ENCODE results near the gene BCDIN3D.

The BCDIN3D gene

DNA sequence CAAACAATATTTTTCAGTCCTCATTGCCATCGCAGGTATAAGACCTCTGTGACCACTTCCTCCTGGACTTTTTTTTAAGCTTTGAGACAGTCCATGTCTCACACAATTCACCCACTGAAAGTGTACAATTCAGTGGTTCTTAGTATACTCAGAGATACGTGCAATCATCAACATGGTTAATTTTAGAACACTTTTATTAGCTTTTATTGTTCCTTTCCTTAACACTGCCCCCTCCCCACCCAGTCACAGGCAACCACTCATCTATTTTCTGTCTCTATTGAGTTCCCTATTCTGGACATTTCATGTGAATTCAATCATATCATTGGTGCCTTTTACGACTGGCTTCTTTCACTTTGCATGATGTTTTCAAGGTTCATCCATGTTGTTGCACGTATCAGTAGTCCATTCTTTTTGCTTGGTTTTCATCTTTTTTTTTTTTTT, 30.9 kb downstream of the BCDIN3D start:
- no peak for DNase-seq

DNA sequence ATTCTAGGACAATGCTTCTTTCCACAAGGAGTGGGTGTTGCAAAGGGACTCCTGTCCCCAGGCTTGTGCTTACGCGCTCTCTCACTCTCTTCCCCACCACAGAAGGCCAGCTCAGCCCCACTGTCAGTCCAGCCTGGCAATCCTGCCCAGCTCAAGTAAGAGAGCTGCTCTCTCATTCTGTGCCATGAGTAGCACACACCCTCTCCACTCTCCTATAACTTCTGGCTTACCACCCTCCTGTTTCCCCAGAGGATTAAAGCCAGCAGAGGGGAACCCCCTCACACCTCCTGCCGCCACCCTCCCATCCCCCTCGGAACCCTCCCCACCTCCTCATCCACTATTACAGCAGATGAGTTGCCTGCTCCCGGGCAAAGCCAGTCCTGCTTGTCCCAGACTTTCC, 31.8 kb downstream of the BCDIN3D start:
- no peak for DNase-seq

DNA sequence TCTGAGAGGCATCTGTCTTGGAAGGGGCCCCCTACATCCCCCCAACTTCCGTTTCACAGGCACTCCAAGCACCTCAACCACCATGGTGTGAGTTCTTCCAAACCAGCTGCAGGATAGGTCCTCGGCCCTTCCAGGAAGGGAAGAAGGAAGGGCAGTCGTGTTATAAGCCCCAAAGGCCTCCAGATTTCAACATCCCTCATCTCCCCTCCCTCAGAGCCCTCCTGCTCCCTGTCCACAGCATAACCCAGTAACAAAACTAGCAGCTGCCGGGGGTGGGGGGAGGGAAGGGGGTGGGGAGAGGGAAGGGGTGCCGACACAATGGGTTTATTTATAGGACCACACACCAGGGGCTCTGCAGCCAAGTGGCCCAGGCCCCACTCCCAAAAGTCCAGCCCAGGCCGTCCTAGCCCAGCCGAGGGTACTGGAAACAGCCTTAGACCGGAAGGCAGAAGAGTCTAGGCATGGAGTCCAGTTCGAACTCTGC, 33.0 kb downstream of the BCDIN3D start:
- DNase-seq, result no peak

DNA sequence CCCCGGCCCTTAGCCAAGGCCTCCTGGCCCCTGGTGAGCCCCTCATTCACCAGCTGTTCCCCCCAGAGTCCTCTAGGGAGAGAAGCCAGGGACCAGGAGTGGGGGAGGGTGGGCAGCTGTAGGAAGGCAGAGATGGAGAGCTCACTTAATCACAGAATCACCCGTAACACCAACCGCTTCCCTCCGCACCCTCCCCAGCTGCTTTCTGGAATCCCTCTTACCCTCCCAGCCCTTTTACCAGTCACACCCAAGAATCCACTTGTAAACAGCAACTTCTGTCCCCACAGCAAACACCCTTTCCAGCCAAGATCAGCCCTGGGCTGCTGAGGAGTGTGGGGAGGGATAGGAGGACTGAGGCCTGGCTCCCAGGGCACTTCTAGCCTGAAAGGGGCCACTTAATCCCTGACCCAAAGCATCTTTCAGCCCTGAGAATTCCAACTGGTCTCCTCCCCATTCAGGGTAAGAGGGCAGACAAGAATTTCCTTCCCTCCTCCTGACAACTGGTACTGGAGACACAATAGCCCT, 33.5 kb downstream of the BCDIN3D start:
- DNase-seq, result no peak

GRCh38 chr12:49808686-49809380, 34.1 kb downstream of the BCDIN3D start:
- no peak for DNase-seq

DNA sequence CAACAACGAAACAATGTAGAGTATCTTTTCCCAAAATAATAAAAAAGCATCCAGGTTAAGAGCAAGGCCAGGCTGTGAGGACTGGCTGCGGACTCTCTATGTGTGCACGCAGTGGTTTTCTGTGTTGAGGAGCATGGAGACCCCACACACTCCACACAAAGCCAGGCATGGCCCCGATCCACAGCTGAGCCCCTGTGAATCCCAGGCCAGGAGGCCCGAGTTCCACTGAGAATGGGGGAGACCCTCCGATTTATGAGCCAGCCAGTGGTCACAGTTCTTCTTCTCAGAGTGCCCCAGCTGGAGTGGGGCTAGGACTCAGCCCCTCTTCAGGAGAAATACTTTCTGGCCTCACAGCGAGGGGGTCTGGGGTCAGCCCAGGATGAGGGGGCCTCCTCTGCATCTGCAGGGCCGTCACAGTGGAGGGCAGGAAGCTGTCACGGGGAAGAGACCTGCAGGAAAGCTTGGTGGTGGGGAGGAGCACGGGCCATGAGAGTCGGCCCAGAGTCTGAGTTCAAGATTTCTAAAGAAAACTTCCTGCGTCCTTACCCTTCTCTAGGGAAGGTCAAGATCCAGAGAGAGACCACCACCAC, 34.8 kb downstream of the BCDIN3D start:
- DNase-seq, result no peak

- no peak for DNase-seq
These were observed 36.0 kb downstream of the BCDIN3D start for GRCh38 chr12:49806877-49807276.

DNA sequence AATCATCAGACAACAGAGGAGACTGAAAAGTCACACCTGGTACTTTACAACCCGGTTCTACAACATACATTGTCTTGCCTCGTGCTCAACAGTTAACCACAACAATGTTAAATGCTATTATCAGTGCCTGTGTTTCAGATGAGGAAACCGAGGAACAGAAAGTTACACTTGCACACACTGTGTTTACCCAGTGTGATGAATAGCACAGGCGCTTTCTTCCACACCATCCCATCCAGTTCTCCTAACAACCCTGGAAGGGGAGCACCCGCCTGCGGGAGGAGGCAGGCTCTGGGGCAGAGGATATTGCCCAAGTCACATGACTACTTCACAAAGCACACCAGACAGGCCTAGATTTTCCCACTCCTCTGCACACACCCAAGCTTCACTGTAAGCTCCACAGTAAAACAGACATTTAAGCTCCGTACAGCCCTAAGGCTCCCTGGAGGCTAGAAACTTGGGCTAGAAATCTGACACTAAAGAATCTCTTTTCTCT, 36.5 kb downstream of the BCDIN3D start:
- no peak for DNase-seq

DNA sequence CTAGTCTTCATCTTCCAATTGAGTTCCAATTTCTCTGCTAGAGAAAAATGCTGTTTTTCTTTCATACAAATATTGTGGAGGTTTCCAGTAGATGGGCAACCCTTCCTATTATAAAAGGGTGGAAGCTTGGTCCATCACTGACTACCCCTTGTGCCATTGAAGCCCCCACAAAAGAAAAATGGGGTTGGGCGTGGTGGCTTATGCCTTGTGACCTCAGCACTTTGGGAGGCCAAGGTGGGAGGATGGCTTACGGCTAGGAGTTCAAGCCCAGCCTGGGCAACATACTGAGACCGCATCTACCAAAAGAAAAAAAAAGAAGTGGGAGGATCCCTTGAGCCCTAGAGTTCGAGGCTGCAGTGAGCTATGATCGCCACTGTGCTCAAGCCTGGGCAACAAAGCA, 37.5 kb downstream of the BCDIN3D start:
- DNase-seq, result no peak

DNA sequence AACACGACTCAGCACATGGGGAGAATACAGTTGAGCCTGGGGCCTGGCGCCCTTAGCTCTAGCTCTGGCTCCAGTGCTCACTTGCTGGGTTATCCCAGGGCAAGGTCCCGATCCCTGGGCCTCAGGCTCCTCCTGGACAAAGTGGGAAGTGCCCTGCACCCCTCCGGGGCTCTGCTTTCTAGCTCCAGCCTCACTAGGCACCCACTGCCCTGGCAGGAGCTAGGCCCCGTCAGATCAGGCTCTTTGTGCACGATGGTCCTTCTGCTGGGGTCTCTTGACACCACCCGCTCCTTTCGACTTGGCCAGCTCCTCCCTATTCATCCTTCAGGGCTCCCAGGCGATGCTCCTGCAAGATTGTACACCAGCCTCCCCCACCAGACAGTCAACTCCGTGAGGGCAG, 38.1 kb downstream of the BCDIN3D start:
- no peak for DNase-seq

GRCh38 chr12:49803693-49804450, 39.0 kb downstream of the BCDIN3D start:
- no peak for DNase-seq

DNA sequence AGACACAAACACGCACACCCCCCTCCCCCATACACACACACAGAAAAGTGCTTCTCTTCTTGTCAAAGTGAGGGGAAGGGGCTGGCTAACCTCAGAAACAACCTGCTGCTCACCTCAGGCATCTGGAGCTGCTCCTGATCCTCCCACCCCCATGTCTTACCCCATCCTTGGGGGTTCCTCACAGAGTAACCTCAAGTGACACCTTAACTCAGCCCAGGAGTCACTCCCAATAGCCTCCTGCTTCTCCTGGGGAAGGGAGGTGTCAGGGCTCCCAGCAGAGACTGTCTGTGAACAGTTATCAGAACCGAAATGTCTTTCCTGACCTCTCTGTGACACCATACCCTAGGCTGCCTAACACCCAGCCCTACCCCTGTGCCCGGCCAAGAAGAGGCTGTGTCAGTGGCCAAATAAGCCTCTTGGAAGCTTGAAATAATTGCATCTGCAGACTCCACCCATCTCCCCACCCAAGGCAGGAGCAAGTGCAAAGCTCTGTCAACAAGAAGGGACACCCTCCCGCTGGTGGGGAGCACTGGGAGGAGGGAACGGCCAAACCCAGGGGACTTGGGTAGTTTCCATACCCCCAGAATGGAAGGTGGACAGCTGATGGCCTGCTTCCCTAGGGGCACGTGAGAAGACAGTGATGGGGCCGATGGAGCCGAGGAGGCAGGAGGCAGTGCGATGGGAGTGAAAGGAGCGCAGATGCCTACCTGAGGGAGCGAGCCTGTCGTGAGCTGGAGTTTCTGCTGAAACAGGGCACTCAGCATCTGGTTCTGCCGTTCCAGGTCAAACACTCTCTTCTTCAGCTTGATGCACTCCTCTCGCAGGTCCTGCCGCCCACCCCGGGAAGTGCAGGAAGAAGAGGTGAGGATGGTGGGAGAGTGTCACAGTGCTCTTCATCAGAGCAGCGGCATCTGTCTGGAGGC, 41.5 kb downstream of the BCDIN3D start:
- DNase-seq, result no peak

DNA sequence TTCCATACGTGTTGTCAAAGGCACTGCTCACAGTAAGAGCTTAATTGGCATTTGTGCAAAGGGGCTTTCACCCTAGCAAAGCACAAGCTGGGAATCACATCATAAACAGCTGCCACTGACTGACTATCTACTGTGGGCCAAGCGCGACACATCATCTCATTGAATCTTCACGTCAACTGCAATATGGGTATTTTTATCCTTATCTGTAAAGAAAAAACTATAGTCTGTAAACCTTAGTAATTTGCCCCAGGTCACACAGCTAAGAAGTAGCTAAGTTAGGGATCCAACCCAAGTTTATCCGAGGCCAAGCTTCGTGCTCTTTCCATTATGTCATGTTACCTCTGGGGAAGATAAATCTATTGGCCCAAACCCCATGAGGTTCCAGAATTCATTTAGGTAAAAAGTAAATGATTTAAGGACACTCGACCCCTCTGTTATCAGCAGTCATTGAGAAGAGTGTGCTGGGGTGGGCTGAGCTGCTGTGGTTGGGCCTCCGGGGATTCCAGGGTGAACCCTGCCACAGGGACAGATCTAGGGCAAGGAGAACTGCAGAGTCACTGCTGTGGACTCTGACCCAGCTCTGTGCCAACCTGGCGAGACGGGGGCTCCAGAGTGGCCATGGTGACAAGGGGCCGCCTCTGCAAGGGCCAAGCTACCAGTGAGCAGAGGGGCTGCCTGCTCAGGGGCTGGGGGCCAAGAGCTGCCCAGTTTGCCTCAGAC, 42.3 kb downstream of the BCDIN3D start:
- DNase-seq, result no peak

DNA sequence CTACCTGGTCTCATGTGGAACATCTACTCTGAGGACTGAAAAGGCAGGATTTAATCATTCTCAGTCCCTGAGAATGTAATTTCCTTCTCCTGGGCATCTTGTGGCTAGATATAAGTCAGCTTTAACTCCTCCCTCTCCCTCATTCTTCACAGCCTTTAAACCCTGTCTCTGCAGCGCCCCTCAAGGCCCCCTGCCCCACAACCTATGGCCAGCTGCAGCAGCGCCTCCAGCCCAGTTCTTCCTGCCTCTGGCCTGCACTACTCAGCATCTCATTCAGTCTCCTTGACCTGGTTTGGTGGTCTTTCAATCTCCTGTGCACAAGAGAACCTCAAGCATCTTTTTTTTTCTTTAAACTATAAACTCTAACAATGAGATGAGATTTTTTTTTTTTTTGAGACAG, 44.0 kb downstream of the BCDIN3D start:
- DNase-seq, result no peak

DNA sequence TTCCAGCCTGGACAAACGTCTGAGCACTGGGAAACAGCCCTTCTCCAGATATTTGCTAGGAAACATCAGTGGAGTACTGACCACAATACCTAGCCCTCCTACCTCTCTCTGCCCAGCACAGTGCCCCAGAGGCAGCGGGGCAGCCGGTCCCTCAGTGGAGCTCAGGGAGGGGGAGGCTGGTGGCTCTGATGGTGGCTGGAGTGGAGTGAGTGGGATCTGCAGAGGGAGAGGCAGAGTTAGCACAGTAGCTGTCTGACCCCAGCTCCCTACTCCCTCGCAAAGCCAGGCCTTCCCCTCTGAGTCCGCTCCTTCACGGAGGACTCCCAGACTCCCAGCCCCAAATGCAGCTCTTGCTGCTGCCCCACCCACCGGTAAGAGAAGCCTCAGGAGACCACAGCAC, 44.7 kb downstream of the BCDIN3D start:
- DNase-seq, result no peak

DNA sequence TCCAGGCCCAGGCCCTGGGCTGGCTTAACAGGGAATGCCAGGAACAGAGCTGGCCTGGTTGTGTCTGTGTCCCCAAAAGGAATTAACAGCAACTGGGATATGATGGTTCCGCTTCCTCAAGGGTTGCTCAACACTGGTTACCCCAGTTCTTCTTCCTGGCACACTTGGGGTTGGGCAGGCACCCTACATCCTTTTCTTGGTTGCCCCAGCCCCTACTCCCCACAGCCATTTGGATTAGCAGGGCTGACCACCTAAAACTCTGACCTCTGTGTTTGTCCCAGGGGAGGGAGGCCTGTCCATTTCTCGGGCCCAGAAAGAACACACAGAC, 45.5 kb downstream of the BCDIN3D start:
- DNase-seq, result no peak

- DNase-seq, result no peak
These were observed 46.1 kb downstream of the BCDIN3D start for GRCh38 chr12:49796606-49797448.

- no peak for DNase-seq
These were observed 46.8 kb downstream of the BCDIN3D start for GRCh38 chr12:49796155-49796554.

DNA sequence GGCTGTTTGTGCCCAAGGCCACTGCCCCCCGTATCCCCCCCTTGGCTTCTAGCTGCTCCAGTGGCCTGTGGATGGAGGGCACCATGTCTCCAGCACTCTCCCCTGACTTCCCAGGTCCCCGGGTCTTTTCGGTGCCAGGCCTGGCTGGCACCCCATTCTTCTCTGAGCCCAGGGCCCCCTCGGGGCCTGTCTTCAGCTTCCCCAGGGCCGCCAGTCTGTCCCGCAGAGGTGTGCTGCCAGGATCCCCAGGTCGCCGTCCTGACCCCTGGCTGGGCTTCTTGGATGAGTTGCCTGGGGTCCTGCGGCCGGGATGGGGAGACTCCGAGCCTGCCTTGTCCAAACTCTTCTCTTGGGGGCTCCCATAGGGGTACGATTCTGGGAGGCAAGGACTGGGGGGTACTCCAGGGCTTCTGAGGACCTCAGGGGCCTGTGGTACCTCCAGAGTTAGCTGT, 47.2 kb downstream of the BCDIN3D start:
- no peak for DNase-seq

DNA sequence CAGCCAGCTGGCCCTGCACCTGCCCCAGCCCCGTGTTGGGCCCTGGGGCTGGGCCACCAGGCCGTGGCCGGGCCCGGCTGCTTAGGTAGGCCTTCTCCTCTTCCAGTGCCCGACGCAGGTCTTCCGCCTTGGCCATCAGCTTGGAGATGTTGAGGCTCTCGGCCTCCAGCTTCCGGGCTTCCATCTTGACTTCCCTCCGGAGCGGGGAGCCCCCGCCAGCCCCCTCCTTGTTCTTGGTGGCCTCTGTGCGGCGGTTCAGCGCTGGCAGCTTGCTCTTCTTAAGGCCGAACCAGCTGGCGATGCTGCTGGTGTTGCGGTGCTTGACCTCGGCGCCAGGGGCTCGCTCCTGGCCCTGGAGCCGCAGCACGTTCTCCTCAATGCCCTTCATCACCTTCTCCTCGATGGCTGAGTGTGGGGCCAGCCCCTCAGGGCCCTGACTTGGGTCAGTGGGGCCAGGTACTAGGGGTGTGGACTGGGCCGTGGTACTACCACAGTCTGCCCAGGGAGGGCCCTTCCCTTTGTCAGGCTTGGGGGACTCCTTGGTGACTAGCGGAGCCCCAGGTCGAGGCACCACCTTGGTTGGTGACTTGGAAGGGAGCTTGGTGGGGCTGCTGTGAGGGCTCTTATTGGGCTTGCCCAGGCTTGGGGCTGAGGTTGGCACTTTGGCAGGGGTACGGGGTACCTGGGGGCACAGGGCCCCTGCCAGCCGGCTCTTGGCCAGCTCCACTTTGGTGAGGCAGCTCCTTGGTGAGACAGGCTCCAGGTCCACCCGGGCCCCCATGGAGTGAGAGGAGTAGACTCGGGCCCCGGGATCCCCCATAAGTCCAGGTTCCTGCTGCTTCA, 47.9 kb downstream of the BCDIN3D start:
- DNase-seq, result no peak
